ENCODE data around the gene GSG1L. TPM values are rescaled to one million over a fixed set of nuclear protein-coding genes. Genes with fewer than 3 reads are reported as not detected.

Gene GSG1L
- total and polyA plus RNA-seq, 2 of the 13 experiments (the other 11 are each of a cell fraction or from before 2014, with no cell fraction given): not detected

DNA sequence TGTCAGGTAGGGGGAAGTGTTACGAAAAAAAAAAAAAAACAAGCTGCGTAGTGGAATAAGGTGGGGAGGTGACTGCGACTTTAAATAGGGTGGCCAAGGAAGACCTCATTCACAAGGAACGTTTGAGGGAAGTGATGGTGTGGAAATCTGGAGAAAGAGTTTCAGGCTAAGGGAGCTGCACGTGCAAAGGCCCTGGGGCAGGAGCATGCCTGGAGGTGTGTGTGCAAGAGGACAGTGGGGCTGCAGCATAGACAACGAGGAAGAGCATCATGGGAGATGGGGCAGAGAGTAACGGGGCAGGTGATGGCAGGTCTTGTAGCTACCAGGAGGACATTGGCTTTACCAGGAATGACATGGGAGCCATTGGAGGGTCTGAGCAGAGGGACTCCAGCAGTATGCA, 12.0 kb downstream of the GSG1L start:
- in situ Hi-C loops (cut with HindIII; ENCODE audit: extremely low pct_ligation_motif_present, low pct_unique_long_range_greater_than_20kb) (no loop called here), intact Hi-C loops (cut with micrococcal nuclease; ENCODE audit: unreplicated experiment) (no loop called here)
- Histone ChIP-seq H3K9ac (ENCODE audit: insufficient read depth, low read depth, low read length) (no peak overlapping the region), H3K4me1 (ENCODE audit: insufficient read depth, low read length) (no peaks in the 10 kb centered on the region), H3K4me2 (ENCODE audit: low read depth, low read length) (no peak overlapping the region), H3K36me3 (replicated peaks in 1 of 2; ENCODE audit: control insufficient read depth in 1 of 2, insufficient read depth in 2 of 2, low read length in 2 of 2) (no peaks in the 10 kb centered on the region), H3K27ac (ENCODE audit: extremely low read length, insufficient read depth, low read length) (no peak overlapping the region), H4K20me1 (ENCODE audit: insufficient read depth, low read length) (no peaks in the 10 kb centered on the region), H3K4me3 (replicated peaks in 1 of 3; ENCODE audit: insufficient read depth in 1 of 3, low read depth in 2 of 3, low read length in 3 of 3) (no peak overlapping the region), H2AFZ (ENCODE audit: low read length) (no peak overlapping the region), H3K79me2 (ENCODE audit: insufficient read depth, low read length) (no peaks in the 10 kb centered on the region), H3K9me3 (ENCODE audit: low read length) (no peaks in the 10 kb centered on the region), H3K27me3 (ENCODE audit: control insufficient read depth in 1 of 2, insufficient read depth in 2 of 2, low read length in 2 of 2) (peaks cover 6 to 25% of the 10 kb centered on the region in 2 experiments)
- 13% methylated on average over 7 of the region's 7 CpGs for WGBS (ENCODE audit: low lambda C conversion rate)
- ATAC-seq (no peak), FAIRE-seq (no peak), DNase-seq (ENCODE audit: low spot score) (no peak)
- CTCF ChIA-PET (ENCODE audit: low intra/inter-chr PET ratio, low total read pairs): no interaction called here
- POLR2A ChIA-PET: no interaction called here
- BruUV-seq (replicated peaks): no TSS peak
- TF ChIP-seq, protein P1, sequence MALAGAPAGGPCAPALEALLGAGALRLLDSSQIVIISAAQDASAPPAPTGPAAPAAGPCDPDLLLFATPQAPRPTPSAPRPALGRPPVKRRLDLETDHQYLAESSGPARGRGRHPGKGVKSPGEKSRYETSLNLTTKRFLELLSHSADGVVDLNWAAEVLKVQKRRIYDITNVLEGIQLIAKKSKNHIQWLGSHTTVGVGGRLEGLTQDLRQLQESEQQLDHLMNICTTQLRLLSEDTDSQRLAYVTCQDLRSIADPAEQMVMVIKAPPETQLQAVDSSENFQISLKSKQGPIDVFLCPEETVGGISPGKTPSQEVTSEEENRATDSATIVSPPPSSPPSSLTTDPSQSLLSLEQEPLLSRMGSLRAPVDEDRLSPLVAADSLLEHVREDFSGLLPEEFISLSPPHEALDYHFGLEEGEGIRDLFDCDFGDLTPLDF (CRISPR knock-in tag; IDR thresholded peaks at IDR 0.05): no peak

DNA sequence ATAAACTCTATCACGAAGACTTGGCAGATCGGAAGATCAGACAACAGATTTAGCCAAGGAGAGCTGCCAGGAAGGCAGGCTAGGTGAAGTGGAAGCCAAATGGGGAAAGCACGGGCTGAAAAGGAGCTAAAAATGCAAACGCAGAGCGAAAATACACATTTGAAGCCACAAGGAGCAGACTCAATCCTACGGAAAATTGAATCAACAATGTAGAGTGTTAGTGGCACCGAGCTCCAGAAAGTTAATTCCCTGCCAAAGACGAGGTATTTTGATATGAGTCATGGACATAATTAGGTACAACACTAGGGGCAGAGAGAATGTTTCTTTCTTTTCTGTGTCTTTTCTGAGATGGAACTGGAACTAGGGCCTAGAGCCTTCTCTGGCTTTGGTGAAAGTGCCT, 20.7 kb downstream of the GSG1L start:
- no peak for ATAC-seq
- no peaks in the 10 kb centered on the region; a peak in 1 of 5 replicates for H3K36me3 ChIP-seq (replicated peaks in 1 of 2; ENCODE audit: control insufficient read depth in 1 of 2, insufficient read depth in 2 of 2, low read length in 2 of 2)
- no peak overlapping the region for H3K4me2 ChIP-seq (ENCODE audit: low read depth, low read length)
- H3K79me2 ChIP-seq (ENCODE audit: insufficient read depth, low read length): no peaks in the 10 kb centered on the region
- H2AFZ ChIP-seq (ENCODE audit: low read length): no peak overlapping the region
- no peak for FAIRE-seq
- H3K27me3 ChIP-seq (ENCODE audit: control insufficient read depth in 1 of 2, insufficient read depth in 2 of 2, low read length in 2 of 2): peaks cover 0 to 8% of the 10 kb centered on the region in 2 experiments; a peak in 2 of 5 replicates
- in situ Hi-C loops (cut with HindIII; ENCODE audit: extremely low pct_ligation_motif_present, low pct_unique_long_range_greater_than_20kb): no loop called here
- BruUV-seq (replicated peaks): no TSS peak
- H3K27ac ChIP-seq (ENCODE audit: extremely low read length, insufficient read depth, low read length): no peak overlapping the region
- ChIA-PET CTCF (ENCODE audit: low intra/inter-chr PET ratio, low total read pairs) (no interaction called here), POLR2A (no interaction called here)
- H3K9ac ChIP-seq (ENCODE audit: insufficient read depth, low read depth, low read length): no peak overlapping the region
- no peak for TF ChIP-seq FOXP1 (IDR thresholded peaks at IDR 0.05)
- TF ChIP-seq FOXP1 (CRISPR knock-in tag; IDR thresholded peaks at IDR 0.05): no peak
- intact Hi-C loops (cut with micrococcal nuclease; ENCODE audit: unreplicated experiment): no loop called here
- no peaks in the 10 kb centered on the region for H3K4me1 ChIP-seq (ENCODE audit: insufficient read depth, low read length)
- no peak for DNase-seq (ENCODE audit: low spot score)
- WGBS (ENCODE audit: low lambda C conversion rate): 15% methylated on average over 8 of the region's 8 CpGs
- no peak overlapping the region for H3K4me3 ChIP-seq (replicated peaks in 1 of 3; ENCODE audit: insufficient read depth in 1 of 3, low read depth in 2 of 3, low read length in 3 of 3)
- no peaks in the 10 kb centered on the region for H3K9me3 ChIP-seq (ENCODE audit: low read length)
- H4K20me1 ChIP-seq (ENCODE audit: insufficient read depth, low read length): no peaks in the 10 kb centered on the region

Data from HepG2 (cell line).